ENCODE measurements around the gene NDUFAF5.
A peak's percentile ranks its signal among the peaks of the same experiment; 100 is the strongest.
"Not testable (repeated sequence)": the region's sequence is repeated elsewhere in the genome, so short reads cannot be mapped to it uniquely, and the experiment has no call there.

Gene NDUFAF5

GRCh38 chr20:13784893-13785715, at the start of gene NDUFAF5, which contains the start of gene ESF1:
NDUFAF5 (plus strand) TSS chr20:13785028; CDS start chr20:13785069, 41 bp downstream.
ESF1 (minus strand) TSS chr20:13784919; CDS start chr20:13783140, 1,779 bp downstream.
- peak; percentile 78 to 90 (median 89) for DNase-seq (ENCODE audit: low read depth in 3 of 3)

GRCh38 chr20:13735826-13736225, 49.0 kb upstream of the NDUFAF5 start:
- no peak for DNase-seq (ENCODE audit: low read depth in 3 of 3)

GRCh38 chr20:13736436-13737191, 48.2 kb upstream of the NDUFAF5 start:
- DNase-seq (ENCODE audit: low read depth in 3 of 3) = no peak

GRCh38 chr20:13738187-13738586, 46.6 kb upstream of the NDUFAF5 start:
- DNase-seq (ENCODE audit: low read depth in 3 of 3) = not testable (repeated sequence)

DNA sequence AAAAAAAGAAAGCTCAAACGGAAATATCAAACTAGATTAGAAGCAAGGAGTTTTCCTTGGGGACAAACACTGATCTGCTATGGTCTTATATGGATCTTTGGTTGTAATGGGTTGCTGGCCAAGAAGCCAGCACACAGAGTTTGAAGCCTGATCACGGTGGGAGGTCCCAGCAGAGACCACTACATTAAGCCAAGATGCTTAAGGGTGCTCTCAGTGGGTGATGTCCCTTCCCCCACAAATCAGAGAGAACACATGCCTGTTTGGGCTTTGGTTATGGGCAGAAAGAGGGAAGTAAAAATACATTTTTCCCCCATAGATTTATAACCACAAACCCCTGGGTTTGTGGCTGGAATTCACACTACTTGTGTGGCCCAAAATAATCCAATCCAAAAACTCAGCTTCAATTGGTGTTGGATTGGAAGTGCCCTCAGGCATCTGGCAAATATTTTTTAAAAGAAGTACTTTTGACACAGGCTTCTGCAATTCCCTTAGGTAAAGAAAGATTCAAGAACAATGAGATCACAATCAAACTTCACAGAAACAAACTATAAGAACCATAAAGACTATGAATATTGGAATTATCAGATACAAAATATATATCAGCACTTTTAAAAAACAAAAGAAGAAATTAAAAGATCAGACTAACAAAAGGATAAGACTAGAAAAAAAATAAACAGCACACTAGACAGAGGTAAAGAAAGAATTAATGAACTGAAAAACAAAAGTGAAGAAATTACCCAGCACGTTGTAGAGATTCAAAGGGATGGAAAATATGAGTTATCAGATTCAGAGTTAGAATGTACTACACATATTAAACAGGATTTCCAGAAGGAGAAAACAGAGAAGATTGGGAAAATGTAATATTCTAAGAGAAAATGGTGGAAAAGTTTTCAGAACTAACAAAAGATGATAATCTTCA, 44.8 kb upstream of the NDUFAF5 start:
- no peak for DNase-seq (ENCODE audit: low read depth in 3 of 3)

DNA sequence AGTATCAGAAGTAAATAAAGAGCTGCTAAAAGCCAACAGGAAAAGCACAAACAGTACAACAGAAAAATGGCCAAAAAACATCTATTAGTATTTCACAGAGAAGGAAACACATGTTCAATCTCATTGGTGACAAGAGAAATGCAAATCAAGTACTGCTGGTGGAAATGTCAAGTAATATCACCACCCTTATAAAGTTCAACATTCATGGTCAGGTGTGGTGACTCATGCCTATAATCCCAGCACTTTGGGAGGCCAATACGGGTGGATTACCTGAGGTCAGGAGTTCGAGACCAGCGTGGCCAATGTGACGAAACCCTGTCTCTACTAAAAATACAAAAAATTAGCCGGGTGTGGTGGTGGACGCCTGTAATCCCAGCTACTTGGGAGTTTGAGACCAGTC, 42.9 kb upstream of the NDUFAF5 start:
- no peak for DNase-seq (ENCODE audit: low read depth in 3 of 3)

DNA sequence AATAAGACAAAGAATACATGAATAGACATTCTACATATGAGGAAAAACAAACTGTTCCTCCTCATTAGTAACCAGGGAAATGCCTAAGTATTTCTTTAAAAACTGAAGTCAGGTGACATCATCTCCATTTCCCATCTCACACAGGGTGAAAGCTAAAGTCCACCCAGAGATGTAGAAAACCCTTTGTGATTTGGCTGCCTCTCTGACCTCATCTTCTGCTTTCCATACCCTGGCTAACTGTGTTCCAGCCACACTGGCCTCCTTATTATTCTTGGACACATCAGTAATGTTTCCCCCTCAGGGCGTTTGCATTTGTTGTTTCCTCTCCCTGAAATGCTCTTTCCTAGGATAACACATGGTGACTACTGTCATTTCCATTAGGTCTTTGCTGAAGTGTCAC, 40.5 kb upstream of the NDUFAF5 start:
- no peak for DNase-seq (ENCODE audit: low read depth in 3 of 3)

- no peak for DNase-seq (ENCODE audit: low read depth in 3 of 3)
Observed at GRCh38 chr20:13745784-13746183, 39.0 kb upstream of the NDUFAF5 start.

DNA sequence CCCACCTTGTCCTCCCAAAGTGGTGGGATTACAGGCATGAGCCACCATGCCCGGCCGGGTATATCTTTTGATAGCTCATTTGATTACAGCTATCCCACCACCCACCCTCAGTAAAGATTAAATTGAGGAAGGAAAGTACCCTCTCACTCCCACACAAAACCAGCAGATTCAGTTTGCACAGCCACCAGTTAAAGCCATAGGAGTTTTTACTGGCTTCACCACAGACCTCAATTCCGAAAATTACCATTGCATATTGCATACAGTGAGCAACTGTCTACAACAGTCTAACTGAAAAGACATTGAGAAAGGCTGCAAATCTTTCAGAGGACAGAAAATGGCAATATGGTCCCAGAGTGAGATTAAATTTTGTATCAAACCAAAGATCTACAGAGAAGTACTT, 35.0 kb upstream of the NDUFAF5 start:
- DNase-seq (ENCODE audit: low read depth in 3 of 3) = no peak

GRCh38 chr20:13753436-13754036, 31.3 kb upstream of the NDUFAF5 start:
- DNase-seq (ENCODE audit: low read depth in 3 of 3) = no peak

- no peak for DNase-seq (ENCODE audit: low read depth in 3 of 3)
Observed at GRCh38 chr20:13755809-13756208, 29.0 kb upstream of the NDUFAF5 start.

GRCh38 chr20:13756551-13756950, 28.3 kb upstream of the NDUFAF5 start:
- DNase-seq (ENCODE audit: low read depth in 3 of 3) = no peak

- DNase-seq (ENCODE audit: low read depth in 3 of 3) = no peak
Observed at GRCh38 chr20:13758884-13759283, 25.9 kb upstream of the NDUFAF5 start.

- DNase-seq (ENCODE audit: low read depth in 3 of 3) = not testable (repeated sequence)
Observed at GRCh38 chr20:13760451-13760946, 24.3 kb upstream of the NDUFAF5 start.

- no peak for DNase-seq (ENCODE audit: low read depth in 3 of 3)
Observed at GRCh38 chr20:13765299-13765698, 19.5 kb upstream of the NDUFAF5 start.

DNA sequence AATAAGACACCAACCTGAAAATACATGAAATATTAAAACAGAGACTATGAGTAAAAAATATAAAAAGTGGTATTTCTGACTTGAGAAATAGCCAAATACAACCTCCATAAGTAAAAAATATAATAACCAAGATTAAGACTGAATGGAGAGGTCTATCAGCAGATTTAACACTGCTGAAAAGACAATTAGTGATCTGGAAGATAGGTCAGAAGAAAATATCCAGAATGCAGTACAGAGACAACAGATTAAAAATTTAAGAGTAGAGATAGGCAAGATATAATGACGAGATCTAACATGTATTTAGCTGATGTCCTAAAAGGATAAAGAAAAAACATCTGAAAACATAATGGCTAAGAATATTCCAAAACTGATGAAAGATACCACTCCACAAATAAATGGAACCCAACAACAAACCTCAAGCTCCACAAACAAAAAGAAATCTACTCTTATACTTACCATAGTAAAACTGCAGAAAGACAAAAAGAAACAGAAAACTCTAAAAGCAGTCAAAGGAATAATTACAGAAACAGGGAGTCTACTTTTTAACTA, 18.9 kb upstream of the NDUFAF5 start:
- no peak for DNase-seq (ENCODE audit: low read depth in 3 of 3)

DNA sequence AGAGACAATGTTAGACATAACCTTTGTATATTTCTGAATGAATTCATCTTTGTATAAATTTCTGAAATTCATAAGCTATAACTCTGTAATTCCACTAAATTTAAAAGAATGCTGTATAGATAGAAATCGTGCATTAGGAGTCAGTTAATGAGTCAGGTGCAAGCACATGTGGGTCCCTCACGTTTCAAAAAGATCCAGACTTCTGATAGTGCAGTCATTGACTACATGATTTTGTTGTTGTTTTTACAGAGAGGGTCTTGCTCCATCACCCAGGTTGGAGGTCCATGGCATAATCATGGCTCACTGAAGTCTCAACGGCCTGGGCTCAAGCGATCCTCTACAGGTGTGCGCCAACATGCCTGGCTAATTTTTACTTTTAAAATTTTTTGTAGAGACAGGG, 14.7 kb upstream of the NDUFAF5 start:
- no peak for DNase-seq (ENCODE audit: low read depth in 3 of 3)

DNA sequence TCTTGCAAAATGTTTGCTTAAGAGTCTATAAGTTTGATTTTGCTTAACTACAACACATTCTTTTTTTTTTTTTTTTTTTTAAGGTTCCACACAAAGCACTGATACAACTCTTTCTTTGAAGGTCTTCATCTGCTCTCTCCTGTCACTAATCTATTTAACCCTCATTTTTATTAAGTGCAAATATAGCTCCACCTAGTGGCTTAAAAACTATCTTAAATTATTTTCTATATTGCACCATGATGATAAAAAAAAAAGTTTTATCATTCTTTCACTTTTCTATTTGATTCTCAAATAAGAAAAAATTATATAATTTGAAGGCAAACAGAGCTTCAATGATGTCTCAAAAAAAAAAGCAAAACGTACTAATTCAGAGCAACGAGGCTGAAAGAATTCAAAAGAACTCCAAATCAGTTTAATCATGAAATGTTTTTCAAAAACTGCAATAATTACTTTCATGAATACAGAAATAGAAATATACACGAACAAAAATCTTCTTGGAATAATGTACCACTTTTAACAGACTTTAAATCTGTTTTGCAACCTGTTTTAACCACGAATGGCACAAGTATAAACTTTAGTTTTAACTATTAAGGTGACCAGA, 12.9 kb upstream of the NDUFAF5 start:
- DNase-seq (ENCODE audit: low read depth in 3 of 3) = no peak

- DNase-seq (ENCODE audit: low read depth in 3 of 3) = no peak
Observed at GRCh38 chr20:13772529-13772928, 12.3 kb upstream of the NDUFAF5 start.

DNA sequence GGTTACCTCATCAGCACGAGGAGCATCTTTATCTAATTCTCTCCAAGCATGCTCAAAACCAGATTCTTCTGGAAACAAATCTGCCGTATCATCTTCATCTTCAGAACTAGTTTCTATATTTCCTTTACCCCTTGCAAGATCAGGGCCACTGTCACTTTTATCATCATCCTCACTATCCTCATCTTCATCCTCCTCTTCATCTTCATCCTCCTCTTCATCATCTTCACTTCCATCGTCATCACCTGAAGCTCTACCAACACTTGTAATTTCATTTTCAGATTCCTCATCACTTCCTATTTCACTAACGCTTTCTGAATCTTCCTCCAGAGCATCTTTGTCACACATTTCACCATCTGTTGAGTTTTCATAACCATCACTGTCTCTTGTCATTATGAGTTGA, 9.0 kb upstream of the NDUFAF5 start:
- DNase-seq (ENCODE audit: low read depth in 3 of 3) = no peak
